Measurements from ENCODE around the gene EDC3. TPM values are rescaled to one million over a fixed set of nuclear protein-coding genes. Genes with fewer than 3 reads are reported as not detected.
"Not testable (repeated sequence)": the region's sequence is repeated elsewhere in the genome, so short reads cannot be mapped to it uniquely, and the experiment has no call there.

EDC3 gene
- polyA plus RNA-seq, 1 experiment = 44.2 TPM

- POLR2A ChIA-PET = interaction anchor here (0.6 to 1.4 kb wide), 2 partner anchors 10 to 59 kb away, joined by 3 to 8 read pairs; partner anchors contain the start of gene ARID3B
- Histone ChIP-seq H3K36me3 (ENCODE audit: control insufficient read depth, insufficient read depth, low read length) (no peaks in the 10 kb centered on the region), H3K4me3 (ENCODE audit: low read depth, low read length) (peak overlapping the region; percentile 60), H3K27me3 (ENCODE audit: control insufficient read depth, insufficient read depth, low read length) (no peaks in the 10 kb centered on the region)
- TF ChIP-seq CTCF (IDR thresholded peaks at IDR 0.05; ENCODE audit: insufficient read depth, low read depth, low read length) = no peak
- DNase-seq (ENCODE audit: low read depth) = no peak
- CTCF ChIA-PET = interaction anchor here (1.0 to 1.7 kb wide), 2 partner anchors 22 to 32 kb away, joined by 3 to 5 read pairs; no protein-coding TSS in a partner anchor
These were observed 96.7 kb downstream of the EDC3 start for GRCh38 chr15:74599156-74599555.

- POLR2A ChIA-PET = interaction anchor here (0.6 to 1.4 kb wide), 4 partner anchors 10 to 380 kb away, joined by 3 to 8 read pairs (median 4); partner anchors contain the start of gene ARID3B
- peak overlapping the region; percentile 60 for H3K4me3 ChIP-seq (ENCODE audit: low read depth, low read length)
- no peak for TF ChIP-seq CTCF (IDR thresholded peaks at IDR 0.05; ENCODE audit: insufficient read depth, low read depth, low read length)
- H3K36me3 ChIP-seq (ENCODE audit: control insufficient read depth, insufficient read depth, low read length) = 0 out of 2 replicates have a peak, but pooled peaks cover under 1% of the 10 kb centered on the region
- no peaks in the 10 kb centered on the region for H3K27me3 ChIP-seq (ENCODE audit: control insufficient read depth, insufficient read depth, low read length)
- CTCF ChIA-PET = interaction anchor here (0.8 to 1.7 kb wide), 3 partner anchors 9 to 33 kb away, joined by 3 to 5 read pairs (median 4); no protein-coding TSS in a partner anchor
- DNase-seq (ENCODE audit: low read depth) = peak; percentile 50
These were observed 97.5 kb downstream of the EDC3 start for GRCh38 chr15:74598126-74598842.

DNA sequence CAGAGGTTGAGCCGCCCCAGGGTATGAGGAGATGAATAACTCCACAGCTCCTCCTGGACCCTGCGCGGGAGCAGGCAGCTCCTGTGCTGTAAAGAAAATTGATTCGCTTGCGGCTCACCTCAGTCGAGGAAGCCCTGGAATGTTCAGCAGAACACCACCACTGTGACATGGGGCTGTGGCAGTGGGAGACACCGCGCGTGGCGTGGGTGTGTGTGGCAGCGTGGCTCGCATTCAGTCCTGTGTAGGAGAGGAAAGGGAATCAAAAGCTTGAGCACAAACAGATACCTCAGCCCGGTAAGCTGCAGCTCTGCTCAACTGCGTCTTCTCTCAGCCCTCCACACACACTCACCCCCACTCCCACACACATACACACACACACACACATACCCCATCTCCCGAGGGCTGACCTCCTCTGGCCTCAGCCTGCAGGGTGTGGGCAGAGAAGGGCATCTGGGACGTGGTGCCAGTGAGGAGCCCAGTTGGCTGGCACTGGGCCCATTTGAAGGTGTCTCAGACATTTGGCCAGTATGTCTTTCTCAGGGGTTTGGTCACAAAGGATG is 98.6 kb downstream of the EDC3 start:
- CTCF ChIA-PET; H3K27me3 ChIP-seq (ENCODE audit: control insufficient read depth, insufficient read depth, low read length); H3K36me3 ChIP-seq (ENCODE audit: control insufficient read depth, insufficient read depth, low read length); POLR2A ChIA-PET; DNase-seq (ENCODE audit: low read depth); H3K4me3 ChIP-seq (ENCODE audit: low read depth, low read length): not testable (repeated sequence)

DNA sequence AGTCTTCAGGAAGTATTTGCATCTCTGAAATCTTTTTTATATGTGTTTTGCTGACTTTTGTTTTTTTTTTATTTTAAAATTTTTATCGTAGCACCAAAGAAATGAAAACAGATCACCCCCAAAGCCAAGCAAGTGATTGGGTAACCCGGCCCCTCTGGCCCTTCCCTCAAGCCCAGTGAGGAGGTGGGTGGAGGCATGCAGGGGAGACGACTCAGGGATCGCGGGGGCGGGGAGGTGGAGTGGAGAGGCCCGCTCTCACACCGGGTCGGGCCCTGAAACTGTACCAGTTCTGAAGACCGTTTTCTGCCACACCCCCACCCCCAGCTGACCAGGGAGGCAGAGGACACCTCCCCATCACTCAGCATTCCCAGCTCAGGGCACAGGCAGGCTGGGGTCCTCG is 99.1 kb downstream of the EDC3 start:
- H3K36me3 ChIP-seq (ENCODE audit: control insufficient read depth, insufficient read depth, low read length); POLR2A ChIA-PET; CTCF ChIA-PET; DNase-seq (ENCODE audit: low read depth); H3K4me3 ChIP-seq (ENCODE audit: low read depth, low read length); H3K27me3 ChIP-seq (ENCODE audit: control insufficient read depth, insufficient read depth, low read length): not testable (repeated sequence)

DNA sequence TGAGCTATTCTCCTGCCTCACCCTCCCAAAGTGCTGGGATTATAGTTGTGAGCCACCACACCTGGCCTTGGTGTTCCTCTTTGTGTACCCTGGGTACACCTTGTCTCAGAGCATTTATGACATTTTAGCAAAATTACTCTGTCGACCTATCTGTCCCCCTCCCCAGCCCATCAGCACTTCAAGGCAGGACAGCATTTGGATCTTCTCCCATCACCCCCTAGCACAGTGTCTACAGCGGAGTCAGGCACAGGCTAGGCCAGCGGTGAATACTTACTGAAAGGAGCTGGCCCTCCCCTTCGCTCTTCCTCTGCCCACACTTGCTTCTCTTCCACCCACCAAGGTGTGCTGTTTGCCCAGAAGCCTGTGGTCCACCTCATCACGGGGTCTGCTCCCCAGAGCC is 100.6 kb downstream of the EDC3 start:
- DNase-seq (ENCODE audit: low read depth) = no peak
- H3K36me3 ChIP-seq (ENCODE audit: control insufficient read depth, insufficient read depth, low read length) = peaks cover 7% of the 10 kb centered on the region; the same call in 1 of the 2 replicates
- no peak overlapping the region for H3K4me3 ChIP-seq (ENCODE audit: low read depth, low read length)
- CTCF ChIA-PET = no interaction called here
- POLR2A ChIA-PET = no interaction called here
- H3K27me3 ChIP-seq (ENCODE audit: control insufficient read depth, insufficient read depth, low read length) = no peaks in the 10 kb centered on the region
- no peak for TF ChIP-seq CTCF (IDR thresholded peaks at IDR 0.05; ENCODE audit: insufficient read depth, low read depth, low read length)

DNA sequence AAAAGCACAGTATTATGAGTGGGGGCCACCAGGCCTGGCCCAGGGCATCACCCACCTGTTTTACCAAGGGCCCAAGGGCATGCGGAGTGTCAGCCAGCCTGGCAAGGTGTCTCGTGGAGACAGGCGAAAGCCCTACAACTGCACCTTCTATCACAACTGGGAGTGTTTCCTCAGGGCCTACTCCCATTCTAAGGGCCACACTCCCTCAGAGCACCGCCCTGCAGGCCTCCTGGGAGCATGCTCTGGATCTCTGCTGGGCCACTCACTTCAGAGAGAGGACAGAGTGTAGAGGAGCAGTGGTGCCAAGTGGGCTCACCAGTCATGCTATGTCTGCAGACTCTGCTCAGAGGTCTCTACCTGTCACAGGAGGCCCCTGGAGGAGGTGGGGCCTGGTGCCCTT is 101.4 kb downstream of the EDC3 start:
- TF ChIP-seq CTCF (IDR thresholded peaks at IDR 0.05; ENCODE audit: insufficient read depth, low read depth, low read length) = no peak

More for the DNA sequence above, 101.4 kb downstream of the EDC3 start:
- CTCF ChIA-PET = no interaction called here
- Histone ChIP-seq H3K36me3 (ENCODE audit: control insufficient read depth, insufficient read depth, low read length) (peaks cover 7% of the 10 kb centered on the region; the same call in 1 of the 2 replicates), H3K27me3 (ENCODE audit: control insufficient read depth, insufficient read depth, low read length) (no peaks in the 10 kb centered on the region), H3K4me3 (ENCODE audit: low read depth, low read length) (no peak overlapping the region)
- no peak for DNase-seq (ENCODE audit: low read depth)
- POLR2A ChIA-PET = no interaction called here

Data from BJ (cell line).